K562 (cell line): ENCODE data around the gene OGFR. TPM values are rescaled to one million over a fixed set of nuclear protein-coding genes. Genes with fewer than 3 reads are reported as not detected.

ENCODE experiments used
- BCOR ChIP-seq: fragments of 450-650 bp; IDR thresholded peaks from 2 replicates; pipeline ENCODE4 v1.6.1; 2016
- CEBPG ChIP-seq, 3 experiments: fragments of 200-800 bp in 1 of 3; sonication (Bioruptor generic) in 1 of 3; sonication (generic) in 1 of 3; formaldehyde crosslinking in 1 of 3; IDR thresholded peaks in 2 of 3; conservative IDR thresholded peaks in 1 of 3; 2 replicates each; pipeline versions ENCODE4 v1.6.1 to v1.8.0; 2016 to 2022; ENCODE audit warnings: missing compliant biosample characterization in 2 of 3, missing genetic modification characterization in 2 of 3, mild to moderate bottlenecking in 1 of 3, missing genetic modification reagents in 1 of 3
- CREB3L1 ChIP-seq: fragments of 450-650 bp; IDR thresholded peaks from 2 replicates; pipeline ENCODE4 v1.6.1; 2014; ENCODE audit warnings: low read depth, mild to moderate bottlenecking, moderate library complexity, borderline replicate concordance
- DNMT1 ChIP-seq: fragments of 450-650 bp; IDR thresholded peaks from 2 replicates; pipeline ENCODE4 v1.6.1; 2016; ENCODE audit warnings: antibody characterized with exemption, mild to moderate bottlenecking
- E4F1 ChIP-seq: fragments of 250-450 bp; sonication (Bioruptor Pico); IDR thresholded peaks from 2 replicates; pipeline ENCODE4 v1.5.0; 2021; ENCODE audit warnings: mild to moderate bottlenecking, borderline replicate concordance
- GTF3C2 ChIP-seq: IDR thresholded peaks from 3 replicates; pipeline ENCODE4 v1.6.1; 2011; ENCODE audit warnings: borderline replicate concordance, mild to moderate bottlenecking, moderate library complexity; ENCODE audit not compliant: insufficient read length; ENCODE audit errors: extremely low read depth
- KDM5B ChIP-seq: fragments of 200-600 bp; sonication (generic); IDR thresholded peaks from 2 replicates; pipeline ENCODE4 v1.6.1; 2012; ENCODE audit warnings: low read depth, mild to moderate bottlenecking, moderate library complexity, low read length, control low read depth, inconsistent platforms; ENCODE audit not compliant: insufficient replicate concordance
- MTF1 ChIP-seq: fragments of 250-450 bp; sonication (Bioruptor Pico); IDR thresholded peaks from 2 replicates; pipeline ENCODE4 v1.9.0; 2021; ENCODE audit warnings: moderate library complexity, mild to moderate bottlenecking, inconsistent platforms, borderline replicate concordance
- MYNN ChIP-seq, 2 experiments: sonication (generic); formaldehyde crosslinking in 1 of 2; IDR thresholded peaks; 2 replicates each; pipeline versions ENCODE4 v1.5.0 to v1.6.1; 2016 to 2020; ENCODE audit warnings: antibody characterized with exemption in 1 of 2, missing genetic modification reagents in 1 of 2
- POLR2G ChIP-seq: fragments of 200-400 bp; formaldehyde crosslinking; IDR thresholded peaks from 2 replicates; pipeline ENCODE4 v1.6.1; 2017; ENCODE audit warnings: low read depth, mild to moderate bottlenecking, antibody characterized with exemption, low read length, moderate library complexity
- SIN3B ChIP-seq: fragments of 450-650 bp; IDR thresholded peaks from 2 replicates; pipeline ENCODE4 v1.6.1; 2017; ENCODE audit warnings: low read depth, mild to moderate bottlenecking, moderate library complexity
- SMARCA5 ChIP-seq: fragments of 450-650 bp; IDR thresholded peaks from 2 replicates; pipeline ENCODE4 v1.6.1; 2016
- ZC3H8 ChIP-seq: fragments of 450-650 bp; IDR thresholded peaks from 2 replicates; pipeline ENCODE4 v1.6.1; 2017
- ZNF592 ChIP-seq: fragments of 450-650 bp; IDR thresholded peaks from 2 replicates; pipeline ENCODE4 v1.6.1; 2017; ENCODE audit warnings: antibody characterized with exemption, mild to moderate bottlenecking
- ZNF707 ChIP-seq: fragments of 250-450 bp; sonication (Bioruptor Pico); conservative IDR thresholded peaks from 2 replicates; pipeline ENCODE4 v1.8.0; 2022; ENCODE audit warnings: inconsistent platforms, mild to moderate bottlenecking, moderate library complexity
- polyA plus RNA-seq, 8 experiments: library from polyadenylated mRNA; depleted of rRNA in 4 of 8; stranded (reverse) in 5 of 8; unstranded in 3 of 8; fragments of >200 nt; fragmentation: Nextera tagmentation in 2 of 8; fragmentation: Illumina TruSeq in 1 of 8; extraction: Ambion mirVana in 2 of 8; extraction: Trizol in 1 of 8; gene quantifications; 2 replicates each; pipeline versions ENCODE4 v1.2.1 to v1.2.3, GENCODE V29; 2011 to 2014; ENCODE audit warnings: inconsistent platforms in 1 of 8, missing spikeins in 1 of 8
- total RNA-seq, 7 experiments: library from RNA; depleted of rRNA in 6 of 7; stranded (reverse); fragments of >200 nt in 6 of 7; fragmentation: Illumina TruSeq in 2 of 7; extraction: Trizol in 2 of 7; gene quantifications; 2 replicates each; pipeline versions ENCODE4 v1.2.1 to v1.2.3, GENCODE V29; 2011 to 2021; ENCODE audit warnings: low replicate concordance in 1 of 7

Gene OGFR
- total and polyA plus RNA-seq, 9 of the 15 experiments (the other 6 are each of a cell fraction or from before 2014, with no cell fraction given): 0.39 to 56.3 (median 17.5) TPM

GRCh38 chr20:62776035-62776691, 28.5 kb upstream of the OGFR start (continued):
- TF ChIP-seq E4F1 (CRISPR knock-in tag) (no peak), KDM5B (peak; percentile 23), DNMT1 (0 out of 2 replicates have a peak, but pooled peaks have one; percentile 62), MYNN (IDR thresholded peaks at IDR 0.05) (0 out of 2 replicates have a peak, but pooled peaks have one; percentile 12), MYNN (CRISPR knock-in tag; IDR thresholded peaks at IDR 0.05) (no peak), ZNF592 (peak; percentile 66; the same call in 1 of the 2 replicates), BCOR (0 out of 2 replicates have a peak, but pooled peaks have one; percentile 6), GTF3C2 (no peak), MTF1 (no peak), CEBPG (CRISPR knock-in tag; IDR thresholded peaks at IDR 0.05) (peak; percentile 36; the same call in 1 of the 2 replicates), CEBPG (tag; conservative IDR thresholded peaks at IDR 0.05 in 1 of 2, IDR thresholded peaks at IDR 0.05 in 1 of 2) (no peak), ZNF707 (CRISPR knock-in tag) (no peak), ZC3H8 (no peak), SMARCA5 (0 out of 2 replicates have a peak, but pooled peaks have one; percentile 22), POLR2G (peak; percentile 87), CREB3L1 (0 out of 2 replicates have a peak, but pooled peaks have one; percentile 11), SIN3B (peak; percentile 17; the same call in 1 of the 2 replicates)
